Measurements from ENCODE around the gene HADHB. TPM values are rescaled to one million over a fixed set of nuclear protein-coding genes. Genes with fewer than 3 reads are reported as not detected.

Gene HADHB
- total RNA-seq, 1 donor from 2014 or later = 93.4 TPM

DNA sequence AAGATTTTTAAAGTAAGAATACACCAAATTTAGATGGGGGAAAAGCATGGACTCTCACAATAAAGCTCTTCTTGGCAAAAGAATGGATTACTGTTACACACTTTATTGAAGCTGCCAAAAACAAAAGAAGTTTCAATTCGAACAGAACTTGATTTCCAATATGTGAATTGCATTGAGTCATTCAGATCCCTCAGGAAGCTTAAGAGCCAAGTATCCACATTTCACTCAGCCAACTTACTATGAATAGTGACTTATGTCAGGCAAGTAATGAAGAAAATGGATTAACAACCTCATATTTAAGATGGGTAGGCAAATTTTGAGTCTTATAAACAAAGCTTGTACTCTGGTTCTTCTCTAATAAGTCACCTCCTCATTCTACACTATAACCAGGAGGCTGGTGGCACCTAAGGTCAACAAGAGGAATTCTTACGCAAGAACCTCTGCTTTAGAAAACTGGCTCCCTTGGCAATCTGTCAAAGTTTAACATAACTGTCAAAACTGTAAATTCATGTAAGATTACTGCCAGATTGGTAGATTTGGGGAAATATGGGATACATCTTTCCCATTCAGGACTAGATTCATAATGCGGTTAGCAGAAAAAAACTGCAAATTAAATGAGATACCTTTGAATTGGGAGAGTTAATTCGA is 6.3 kb upstream of the HADHB start:
- H3K27ac ChIP-seq = no peak overlapping the region

DNA sequence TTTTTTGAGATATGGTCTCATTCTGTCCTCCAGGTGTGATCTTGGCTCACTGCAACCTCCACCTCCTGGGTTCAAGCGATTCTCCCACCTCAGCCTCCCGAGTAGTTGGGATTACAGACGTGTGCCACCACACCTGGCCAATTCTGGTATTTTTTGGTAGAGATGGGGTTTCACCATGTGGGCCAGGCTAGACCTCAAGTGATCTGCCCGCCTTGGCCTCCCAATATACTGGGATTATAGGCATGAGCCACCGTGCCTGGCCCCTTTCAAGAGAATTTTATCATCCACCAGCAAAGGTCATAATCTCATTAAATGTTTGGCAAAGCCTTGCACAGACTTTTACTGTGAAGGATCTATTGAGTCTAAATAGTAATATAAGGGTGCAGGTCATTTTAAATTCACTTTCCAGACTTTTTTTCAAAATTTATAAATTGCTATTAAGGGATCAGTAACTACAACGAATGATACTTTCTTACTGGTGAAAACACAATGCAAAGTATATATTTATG is 2.8 kb upstream of the HADHB start:
- no peak for DNase-seq (ENCODE audit: low spot score in 2 of 2)
- Histone ChIP-seq H3K4me1 (peaks cover 2 to 18% of the 10 kb centered on the region in 2 donors), H3K27me3 (no peaks in the 10 kb centered on the region), H3K27ac (no peak overlapping the region), H3K4me3 (no peak overlapping the region), H3K36me3 (peaks cover 15 to 19% of the 10 kb centered on the region in 2 donors), H3K9me3 (no peaks in the 10 kb centered on the region)
- intact Hi-C loops (cut with DNase I) = no loop called here
- TF ChIP-seq, protein P1, sequence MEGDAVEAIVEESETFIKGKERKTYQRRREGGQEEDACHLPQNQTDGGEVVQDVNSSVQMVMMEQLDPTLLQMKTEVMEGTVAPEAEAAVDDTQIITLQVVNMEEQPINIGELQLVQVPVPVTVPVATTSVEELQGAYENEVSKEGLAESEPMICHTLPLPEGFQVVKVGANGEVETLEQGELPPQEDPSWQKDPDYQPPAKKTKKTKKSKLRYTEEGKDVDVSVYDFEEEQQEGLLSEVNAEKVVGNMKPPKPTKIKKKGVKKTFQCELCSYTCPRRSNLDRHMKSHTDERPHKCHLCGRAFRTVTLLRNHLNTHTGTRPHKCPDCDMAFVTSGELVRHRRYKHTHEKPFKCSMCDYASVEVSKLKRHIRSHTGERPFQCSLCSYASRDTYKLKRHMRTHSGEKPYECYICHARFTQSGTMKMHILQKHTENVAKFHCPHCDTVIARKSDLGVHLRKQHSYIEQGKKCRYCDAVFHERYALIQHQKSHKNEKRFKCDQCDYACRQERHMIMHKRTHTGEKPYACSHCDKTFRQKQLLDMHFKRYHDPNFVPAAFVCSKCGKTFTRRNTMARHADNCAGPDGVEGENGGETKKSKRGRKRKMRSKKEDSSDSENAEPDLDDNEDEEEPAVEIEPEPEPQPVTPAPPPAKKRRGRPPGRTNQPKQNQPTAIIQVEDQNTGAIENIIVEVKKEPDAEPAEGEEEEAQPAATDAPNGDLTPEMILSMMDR (IDR thresholded peaks at IDR 0.05) = no peak

More for the DNA sequence above, 6.3 kb upstream of the HADHB start:
- no peak overlapping the region for H3K4me3 ChIP-seq
- DNase-seq (ENCODE audit: low spot score in 2 of 2) = no peak
- intact Hi-C loops (cut with DNase I) = no loop called here
- peaks cover 2 to 9% of the 10 kb centered on the region in 2 donors for H3K4me1 ChIP-seq
- H3K36me3 ChIP-seq = peaks cover 40 to 52% of the 10 kb centered on the region in 2 donors
- TF ChIP-seq, protein P1 (IDR thresholded peaks at IDR 0.05) = no peak
- H3K27me3 ChIP-seq = no peaks in the 10 kb centered on the region
- H3K9me3 ChIP-seq = no peaks in the 10 kb centered on the region

DNA sequence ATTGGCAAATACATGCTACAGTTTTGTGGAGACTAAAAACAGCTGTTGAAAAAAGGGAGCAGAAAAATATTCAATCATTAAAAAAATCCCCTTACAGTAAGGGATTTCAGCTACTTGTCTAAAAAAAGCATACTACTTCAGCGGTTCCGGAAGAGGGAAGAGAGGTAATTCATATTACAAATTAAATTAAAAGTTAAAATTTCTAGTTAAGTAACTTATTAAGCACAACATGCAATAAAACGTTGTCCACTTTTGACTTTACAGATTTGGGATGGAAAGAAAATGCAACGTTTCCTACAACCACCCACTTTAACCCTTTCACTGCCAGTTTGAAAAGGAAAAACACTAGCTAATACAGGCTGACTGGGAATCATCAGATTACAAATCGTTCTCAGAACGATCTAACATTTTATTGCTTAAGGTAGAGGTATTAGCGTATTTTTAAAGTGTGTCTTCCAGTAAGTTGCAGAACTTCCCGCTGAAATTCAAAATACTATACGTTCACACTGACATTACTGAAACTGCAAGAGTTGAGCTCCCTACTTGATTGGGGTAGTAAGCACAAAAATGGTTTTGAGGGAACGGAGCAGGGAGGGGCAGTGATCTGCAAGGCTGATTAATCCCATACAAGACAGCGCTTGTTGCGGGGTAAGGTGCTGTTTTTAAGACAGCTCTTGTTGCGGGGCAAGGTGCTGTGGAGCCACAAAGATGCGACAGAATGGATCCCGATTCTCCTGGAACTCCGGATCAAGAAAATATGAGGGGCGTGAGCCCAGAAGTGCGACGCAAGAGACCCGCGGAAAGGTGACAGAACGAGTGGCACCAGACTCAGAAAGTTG is 1.1 kb upstream of the HADHB start:
- no peak for DNase-seq (ENCODE audit: low spot score in 2 of 2)
- Histone ChIP-seq H3K27ac (peak overlapping the region; percentile 95 to 96), H3K4me3 (peak overlapping the region; percentile 76 to 90), H3K36me3 (peaks cover 0 to 1% of the 10 kb centered on the region in 2 donors), H3K4me1 (peaks cover 2 to 18% of the 10 kb centered on the region in 2 donors), H3K9me3 (no peaks in the 10 kb centered on the region), H3K27me3 (no peaks in the 10 kb centered on the region)
- TF ChIP-seq, protein P1 (IDR thresholded peaks at IDR 0.05) = no peak
- intact Hi-C loops (cut with DNase I) = loop anchor here (1.0 to 2.0 kb wide), 5 partner anchors 31 to 365 kb away; partner anchors contain the start of genes ADGRF3, ASXL2 and SELENOI

DNA sequence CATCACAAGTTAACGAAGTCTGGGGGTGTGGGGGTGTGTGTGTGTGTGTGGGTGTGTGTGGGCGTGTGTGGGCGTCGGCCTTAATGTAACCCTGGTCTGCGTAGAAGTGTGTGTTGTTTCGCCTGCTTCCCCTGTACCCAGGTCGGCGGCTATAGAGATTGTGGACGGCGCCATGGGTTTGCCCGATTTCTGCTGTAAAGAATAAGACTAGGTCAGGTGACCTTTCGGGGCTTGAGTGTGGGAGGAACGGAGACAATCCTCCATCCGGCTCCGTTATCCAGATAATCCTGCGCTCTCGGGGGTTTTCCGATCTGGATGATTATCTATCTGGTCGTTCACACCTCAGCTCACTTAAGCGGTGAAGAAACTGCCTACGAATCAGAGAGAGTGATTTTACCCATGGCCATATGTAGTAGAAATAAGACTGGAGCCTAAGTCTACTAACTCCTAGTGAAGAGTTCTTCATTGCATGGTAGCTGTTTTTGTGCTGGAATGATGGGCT is 543 bp downstream of the HADHB start:
- no peaks in the 10 kb centered on the region for H3K9me3 ChIP-seq
- intact Hi-C loops (cut with DNase I) = loop anchor here (2.0 kb wide), 3 partner anchors 30 to 366 kb away; partner anchors contain the start of gene ASXL2
- TF ChIP-seq, protein P1 (IDR thresholded peaks at IDR 0.05) = no peak
- no peaks in the 10 kb centered on the region for H3K27me3 ChIP-seq
- H3K4me3 ChIP-seq = peak overlapping the region; percentile 76 to 90
- peak in 1 of 2 donors; percentile 71 for DNase-seq (ENCODE audit: low spot score in 2 of 2)
- H3K27ac ChIP-seq = peak overlapping the region; percentile 95 to 96
- no peaks in the 10 kb centered on the region for H3K36me3 ChIP-seq
- peaks cover 2 to 18% of the 10 kb centered on the region in 2 donors for H3K4me1 ChIP-seq

DNA sequence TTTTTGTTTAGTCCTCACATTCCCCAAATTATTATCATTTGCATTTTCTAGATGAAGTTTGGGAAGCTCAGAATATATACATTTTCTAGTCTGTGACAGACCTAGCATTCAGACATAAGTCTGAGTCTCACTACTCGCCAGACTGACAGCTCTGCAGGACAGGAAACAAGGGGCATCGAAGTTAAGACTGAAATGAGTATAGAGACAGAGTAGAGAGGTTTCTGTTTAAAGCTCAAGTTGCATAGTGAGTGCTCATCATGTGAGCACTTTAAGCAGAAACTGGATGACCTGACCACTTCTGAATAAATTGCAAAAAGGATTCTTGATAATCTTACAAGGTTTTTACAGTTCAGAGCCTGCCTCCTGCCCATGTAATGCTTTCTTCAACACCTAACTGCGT is 1.1 kb downstream of the HADHB start:
- no peaks in the 10 kb centered on the region for H3K9me3 ChIP-seq
- intact Hi-C loops (cut with DNase I) = loop anchor here (2.0 kb wide), 3 partner anchors 29 to 367 kb away; partner anchors contain the start of gene ASXL2
- peak overlapping the region; percentile 76 to 90 for H3K4me3 ChIP-seq
- peaks cover 2 to 18% of the 10 kb centered on the region in 2 donors for H3K4me1 ChIP-seq
- TF ChIP-seq, protein P1 (IDR thresholded peaks at IDR 0.05) = no peak
- H3K36me3 ChIP-seq = no peaks in the 10 kb centered on the region
- DNase-seq (ENCODE audit: low spot score in 2 of 2) = no peak
- H3K27ac ChIP-seq = peak overlapping the region in 1 of 2 donors; percentile 95
- no peaks in the 10 kb centered on the region for H3K27me3 ChIP-seq
